LNCAP (cell line): ENCODE results near the gene C19orf38.

Experiments
- CTCF ChIP-seq: fragments of 450-650 bp; IDR thresholded peaks from 2 replicates; pipeline ENCODE4 v1.5.1; 2017; ENCODE audit warnings: mild to moderate bottlenecking

C19orf38 gene

GRCh38 chr19:10846500-10847202, 1.6 kb upstream of the C19orf38 start:
- no peak for TF ChIP-seq CTCF

DNA sequence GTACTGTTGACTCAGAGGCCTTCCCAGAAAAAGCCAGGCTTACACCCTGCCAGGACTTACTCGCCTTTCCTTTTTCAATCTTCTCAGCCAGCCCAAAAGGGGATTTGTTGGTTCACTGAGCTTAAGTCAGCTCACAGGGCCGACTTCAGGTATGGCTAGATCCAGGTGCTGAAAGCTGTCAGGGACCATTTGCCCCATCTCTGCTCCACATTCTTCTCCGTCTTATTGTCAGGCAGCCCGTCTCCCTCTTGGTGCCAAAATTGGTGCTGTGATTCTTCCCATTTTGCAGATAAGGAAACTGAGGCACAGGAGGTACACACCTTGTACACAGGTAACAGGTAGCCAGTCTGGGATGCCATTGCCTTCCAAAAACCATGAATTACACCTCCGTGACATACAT, 2.4 kb downstream of the C19orf38 start:
- TF ChIP-seq CTCF = no peak

DNA sequence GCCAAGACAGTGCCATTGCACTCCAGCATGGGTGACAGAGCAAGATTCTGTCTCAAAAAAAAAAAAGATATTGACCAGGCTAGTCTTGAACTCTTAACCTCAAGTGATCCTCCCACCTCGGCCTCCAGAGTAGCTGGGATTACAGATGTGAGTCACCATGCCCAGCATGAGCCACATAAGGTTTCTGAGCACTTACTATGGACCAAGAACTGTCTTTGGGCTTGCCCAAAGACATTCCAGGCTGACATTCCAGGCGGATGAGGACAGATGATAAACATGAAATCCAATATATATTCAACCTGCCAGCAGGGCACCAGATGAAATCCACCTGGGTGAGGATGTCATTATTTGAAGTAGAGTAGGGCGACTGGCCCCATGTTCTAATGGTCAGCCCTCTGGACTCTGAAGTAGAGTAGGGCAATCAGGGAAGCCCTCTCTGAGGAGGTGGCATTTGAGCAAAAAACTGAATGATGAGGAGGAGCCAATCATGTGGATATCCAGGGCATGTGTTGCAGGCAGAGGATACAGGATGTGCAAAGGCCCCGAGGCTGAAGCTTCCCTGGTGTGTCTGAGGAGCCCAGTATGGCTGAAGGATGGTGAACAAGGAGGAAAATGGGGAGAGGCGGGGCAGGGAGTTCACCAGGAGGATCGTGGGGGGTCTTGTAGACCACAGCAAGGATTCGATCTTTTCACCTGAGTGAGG, 4.0 kb downstream of the C19orf38 start:
- TF ChIP-seq CTCF = no peak

GRCh38 chr19:10852941-10853340, 4.7 kb downstream of the C19orf38 start:
- no peak for TF ChIP-seq CTCF

- TF ChIP-seq CTCF = no peak
Observed at GRCh38 chr19:10854350-10855089, 6.3 kb downstream of the C19orf38 start.

DNA sequence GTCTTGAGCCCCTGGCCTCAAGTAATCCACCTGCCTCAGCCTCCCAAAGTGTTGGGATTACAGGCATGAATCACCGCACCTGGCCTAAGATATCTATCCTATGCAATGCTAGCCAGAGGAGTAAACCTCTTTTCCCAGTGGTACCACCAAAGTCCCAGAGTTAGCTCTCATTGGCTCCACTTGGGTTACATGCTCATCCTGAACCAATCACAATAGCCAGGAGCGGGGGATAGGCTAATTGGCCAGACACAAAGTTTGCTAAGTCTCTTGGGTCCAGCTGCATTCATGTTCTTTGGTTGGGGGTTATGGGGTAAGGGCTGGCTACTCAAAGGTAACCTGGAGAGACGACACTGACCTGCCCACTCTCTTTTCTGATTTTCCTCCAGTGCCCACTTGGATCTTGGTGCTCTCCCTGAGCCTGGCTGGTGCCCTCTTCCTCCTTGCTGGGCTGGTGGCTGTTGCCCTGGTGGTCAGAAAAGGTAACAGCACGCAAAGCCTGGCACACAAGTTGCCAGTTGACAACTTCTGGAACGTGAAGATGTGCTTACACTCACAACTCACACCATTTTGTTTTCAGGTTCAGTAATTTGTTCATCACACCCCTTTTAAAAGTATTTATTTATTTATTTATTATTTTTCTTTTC, 7.8 kb downstream of the C19orf38 start:
- peak; percentile 45 for TF ChIP-seq CTCF

GRCh38 chr19:10858204-10858828, 10.1 kb downstream of the C19orf38 start:
- TF ChIP-seq CTCF = peak; percentile 55
